Peyer's patch (tissue), 4 donors: ENCODE measurements around the gene ATP5F1B.

Experiments used
- POLR2A ChIP-seq, 2 donors: fragments of 450-650 bp; IDR thresholded peaks; one replicate each; pipeline ENCODE4 v1.5.1; 2017; ENCODE audit warnings: antibody characterized with exemption in 2 of 2, mild to moderate bottlenecking in 2 of 2, moderate library complexity in 2 of 2
- TF ChIP-seq, protein P1 (sequence below), 6 experiments: fragments of 450-650 bp in 4 of 6; fragments of 200-600 bp in 2 of 6; sonication (generic) in 1 of 6; IDR thresholded peaks; one replicate each; pipeline ENCODE4 v1.5.1; 2017 to 2019; ENCODE audit warnings: antibody characterized with exemption in 6 of 6, mild to moderate bottlenecking in 3 of 6, moderate library complexity in 1 of 6

DNA sequence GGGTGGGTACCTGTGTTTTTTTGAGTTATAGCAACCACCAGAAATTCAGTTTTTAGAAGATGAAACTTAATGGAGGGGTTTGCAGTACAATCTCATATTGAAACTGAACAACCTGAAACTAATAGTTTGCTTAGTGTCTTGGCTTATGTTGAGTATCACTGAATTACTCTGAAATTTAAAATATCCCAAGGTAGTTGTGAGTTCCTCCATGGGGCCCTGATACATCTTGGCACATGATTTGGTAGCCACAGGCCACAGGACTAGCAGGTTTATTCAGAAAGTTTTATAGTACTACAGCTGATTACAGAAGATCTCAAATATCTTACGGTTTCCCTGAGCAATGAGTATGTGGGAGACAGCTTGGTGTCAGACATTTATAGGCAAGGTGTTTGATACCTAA, 31.9 kb upstream of the ATP5F1B start:
- TF ChIP-seq, protein P1, sequence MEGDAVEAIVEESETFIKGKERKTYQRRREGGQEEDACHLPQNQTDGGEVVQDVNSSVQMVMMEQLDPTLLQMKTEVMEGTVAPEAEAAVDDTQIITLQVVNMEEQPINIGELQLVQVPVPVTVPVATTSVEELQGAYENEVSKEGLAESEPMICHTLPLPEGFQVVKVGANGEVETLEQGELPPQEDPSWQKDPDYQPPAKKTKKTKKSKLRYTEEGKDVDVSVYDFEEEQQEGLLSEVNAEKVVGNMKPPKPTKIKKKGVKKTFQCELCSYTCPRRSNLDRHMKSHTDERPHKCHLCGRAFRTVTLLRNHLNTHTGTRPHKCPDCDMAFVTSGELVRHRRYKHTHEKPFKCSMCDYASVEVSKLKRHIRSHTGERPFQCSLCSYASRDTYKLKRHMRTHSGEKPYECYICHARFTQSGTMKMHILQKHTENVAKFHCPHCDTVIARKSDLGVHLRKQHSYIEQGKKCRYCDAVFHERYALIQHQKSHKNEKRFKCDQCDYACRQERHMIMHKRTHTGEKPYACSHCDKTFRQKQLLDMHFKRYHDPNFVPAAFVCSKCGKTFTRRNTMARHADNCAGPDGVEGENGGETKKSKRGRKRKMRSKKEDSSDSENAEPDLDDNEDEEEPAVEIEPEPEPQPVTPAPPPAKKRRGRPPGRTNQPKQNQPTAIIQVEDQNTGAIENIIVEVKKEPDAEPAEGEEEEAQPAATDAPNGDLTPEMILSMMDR (IDR thresholded peaks at IDR 0.05): no peak
- TF ChIP-seq POLR2A (IDR thresholded peaks at IDR 0.05): no peak
